MCF 10A (cell line): ENCODE measurements around the gene ECI1. TPM values are rescaled to one million over a fixed set of nuclear protein-coding genes. Genes with fewer than 3 reads are reported as not detected.

Experiments used
- BruUV-seq: library from RNA; stranded (reverse); fragments of 400-500 nt; replicated peaks from 2 replicates; lab custom pipeline; 2021; lab: Mats Ljungman, UMichigan
- CTCF ChIA-PET: fragments of 300-600 bp; sonication (Branson Sonifier 250); formaldehyde crosslinking; extraction: SDS; loops from one replicate; lab custom pipeline; 2021; ENCODE audit warnings: antibody characterized with exemption, inconsistent platforms; lab: Yijun Ruan, JAX
- POLR2A ChIA-PET: fragments of 300-600, 350-650 bp; sonication (Branson Sonifier 250); formaldehyde crosslinking; extraction: SDS; loops from one replicate; lab custom pipeline; 2020; ENCODE audit warnings: antibody characterized with exemption, inconsistent platforms; lab: Yijun Ruan, JAX
- DNase-seq: peaks from one replicate; pipeline ENCODE4 v3.0.0-alpha.2; 2018; ENCODE audit not compliant: unreplicated experiment
- H3K27ac Mint-ChIP-seq: one replicate; pipeline ENCODE4 v1.8.0; 2022; ENCODE audit warnings: mild to moderate bottlenecking, low read depth, mixed read lengths; ENCODE audit not compliant: unreplicated experiment
- H3K27me3 Mint-ChIP-seq: one replicate; pipeline ENCODE4 v1.8.0; 2022; ENCODE audit warnings: mixed read lengths; ENCODE audit not compliant: insufficient read depth, unreplicated experiment
- H3K36me3 Mint-ChIP-seq: one replicate; pipeline ENCODE4 v1.8.0; 2022; ENCODE audit warnings: mild to moderate bottlenecking, moderate library complexity, mixed read lengths; ENCODE audit not compliant: insufficient read depth, unreplicated experiment
- H3K4me1 Mint-ChIP-seq: one replicate; pipeline ENCODE4 v1.8.0; 2022; ENCODE audit warnings: mixed read lengths; ENCODE audit not compliant: insufficient read depth, unreplicated experiment
- H3K4me3 Mint-ChIP-seq: one replicate; pipeline ENCODE4 v1.8.0; 2022; ENCODE audit warnings: mild to moderate bottlenecking, moderate library complexity, mixed read lengths; ENCODE audit not compliant: unreplicated experiment
- H3K9me3 Mint-ChIP-seq: one replicate; pipeline ENCODE4 v1.8.0; 2022; ENCODE audit warnings: mixed read lengths; ENCODE audit not compliant: unreplicated experiment
- CTCF ChIP-seq: fragments of 200-600 bp; IDR thresholded peaks from one replicate; pipeline ENCODE4 v1.8.0; 2022; ENCODE audit warnings: antibody characterized with exemption, mild to moderate bottlenecking; ENCODE audit not compliant: unreplicated experiment
- intact Hi-C: fragments of 100-400 bp; cut with micrococcal nuclease; formaldehyde crosslinking; loops from 2 replicates; pipeline ENCODE4 v1.14.1; 2022
- total RNA-seq: library from RNA; stranded (reverse); gene quantifications from 2 replicates; pipeline ENCODE4 v1.2.3, GENCODE V29; 2022

ECI1 gene
- total RNA-seq, 1 experiment from 2014 or later = 115 TPM

GRCh38 chr16:2237493-2238149, 13.8 kb downstream of the ECI1 start:
- POLR2A ChIA-PET = interaction anchor here (1.0 to 1.6 kb wide), 2 partner anchors 13 to 14 kb away, joined by 4 to 15 read pairs; partner anchors contain the start of gene ECI1
- BruUV-seq = no TSS peak

GRCh38 chr16:2237102-2237482, 14.3 kb downstream of the ECI1 start:
- no TSS peak for BruUV-seq
- no peak for DNase-seq
- no peaks in the 10 kb centered on the region for H3K27me3 Mint-ChIP-seq
- no peak overlapping the region for H3K4me3 Mint-ChIP-seq
- no peak for TF ChIP-seq CTCF
- H3K4me1 Mint-ChIP-seq = no peaks in the 10 kb centered on the region
- H3K27ac Mint-ChIP-seq = no peak overlapping the region
- intact Hi-C loops = no loop called here
- CTCF ChIA-PET = interaction anchor here (0.5 kb wide), 1 partner anchor 17 kb away, joined by 3 read pairs; no protein-coding TSS in a partner anchor
- POLR2A ChIA-PET = interaction anchor here (0.5 to 1.0 kb wide), 3 partner anchors 12 to 233 kb away, joined by 3 to 4 read pairs (median 4); partner anchors contain the start of gene ECI1
- peaks cover 68% of the 10 kb centered on the region for H3K36me3 Mint-ChIP-seq
- H3K9me3 Mint-ChIP-seq = no peaks in the 10 kb centered on the region

More at GRCh38 chr16:2237493-2238149, 13.8 kb downstream of the ECI1 start:
- intact Hi-C loops = no loop called here
- Mint-ChIP-seq H3K27ac (no peak overlapping the region), H3K27me3 (no peaks in the 10 kb centered on the region), H3K9me3 (no peaks in the 10 kb centered on the region), H3K4me1 (peaks cover 5% of the 10 kb centered on the region), H3K36me3 (peaks cover 71% of the 10 kb centered on the region), H3K4me3 (no peak overlapping the region)
- TF ChIP-seq CTCF = no peak
- CTCF ChIA-PET = interaction anchor here (0.5 kb wide), 1 partner anchor 17 kb away, joined by 3 read pairs; no protein-coding TSS in a partner anchor
- no peak for DNase-seq

GRCh38 chr16:2236337-2237101, 14.9 kb downstream of the ECI1 start, which contains the start of gene DNASE1L2:
Gene DNASE1L2 (plus strand): TSS chr16:2236444. CDS start chr16:2236817, 373 bp downstream.
- ChIA-PET POLR2A (interaction anchor here (0.5 to 1.4 kb wide), 4 partner anchors 12 to 234 kb away, joined by 3 to 4 read pairs (median 4); partner anchors contain the start of gene ECI1), CTCF (no interaction called here)
- Mint-ChIP-seq H3K36me3 (peaks cover 68% of the 10 kb centered on the region), H3K9me3 (no peaks in the 10 kb centered on the region), H3K27me3 (no peaks in the 10 kb centered on the region), H3K4me1 (no peaks in the 10 kb centered on the region), H3K4me3 (no peak within 1 kb of the TSS), H3K27ac (no peak within 1 kb of the TSS)
- TF ChIP-seq CTCF = no peak
- intact Hi-C loops = no loop called here
- BruUV-seq = no TSS peak
- no peak for DNase-seq
